Effector memory CD4-positive, alpha-beta T cell (primary cell): Measurements from ENCODE around the gene ATP8B1.

Source experiments
- DNase-seq, 3 donors: peaks; one replicate each; pipeline ENCODE4 v3.0.0-alpha.2; 2020
- H3K27ac ChIP-seq: 2 replicates; pipeline ENCODE4 v1.7.0; 2013; ENCODE audit warnings: mild to moderate bottlenecking, low read length, moderate library complexity; ENCODE audit not compliant: insufficient read depth, poor library complexity, severe bottlenecking
- H3K27me3 ChIP-seq: replicated peaks from 2 replicates; pipeline ENCODE4 v1.7.0; 2013; ENCODE audit warnings: mild to moderate bottlenecking, low read length; ENCODE audit not compliant: insufficient read depth, control insufficient read depth, poor library complexity, severe bottlenecking
- H3K36me3 ChIP-seq: 2 replicates; pipeline ENCODE4 v1.7.0; 2013; ENCODE audit warnings: mild to moderate bottlenecking, low read length, moderate library complexity; ENCODE audit not compliant: control insufficient read depth, insufficient read depth
- H3K4me1 ChIP-seq: 2 replicates; pipeline ENCODE4 v1.7.0; 2013; ENCODE audit warnings: low read length, mild to moderate bottlenecking; ENCODE audit not compliant: control insufficient read depth, insufficient read depth, poor library complexity, severe bottlenecking
- H3K4me3 ChIP-seq: 2 replicates; pipeline ENCODE4 v1.7.0; 2013; ENCODE audit warnings: low read length, low read depth, mild to moderate bottlenecking; ENCODE audit not compliant: insufficient read depth, poor library complexity, severe bottlenecking
- H3K9me3 ChIP-seq: 2 replicates; pipeline ENCODE4 v1.7.0; 2013; ENCODE audit warnings: mild to moderate bottlenecking, low read length, moderate library complexity; ENCODE audit not compliant: control insufficient read depth

The ATP8B1 gene

DNA sequence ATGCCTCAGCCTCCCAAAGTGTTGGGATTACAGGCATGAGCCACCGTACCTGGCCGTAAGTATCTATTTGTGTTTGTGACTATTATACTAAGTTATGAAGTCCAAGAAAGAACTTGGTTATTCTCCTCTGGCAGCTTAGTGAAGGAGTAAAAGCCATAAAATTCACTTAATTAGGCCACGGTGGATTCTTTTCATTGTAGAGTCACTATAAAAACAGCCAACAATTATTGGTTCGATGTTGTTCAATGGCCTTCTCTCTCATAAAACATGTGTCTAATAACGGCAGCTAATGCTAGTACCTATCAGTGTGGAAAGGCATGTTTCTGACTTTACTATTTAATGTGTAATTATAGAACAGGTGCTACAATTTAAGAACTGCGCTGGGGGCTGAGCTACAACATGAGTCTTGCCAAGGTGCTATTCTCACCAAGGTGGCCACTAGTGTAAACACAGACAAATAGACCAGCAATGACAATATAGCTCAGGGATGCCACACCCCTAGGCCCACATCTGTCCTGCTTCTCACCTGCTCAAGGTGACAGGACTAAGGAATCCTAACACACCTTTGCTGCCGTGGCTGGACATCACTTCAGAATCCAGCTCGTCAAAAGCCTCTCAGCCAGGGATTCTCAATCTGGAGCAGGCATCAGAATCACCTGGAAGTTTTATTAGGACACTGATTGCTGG is 17.2 kb downstream of the ATP8B1 start:
- Histone ChIP-seq H3K27me3 (no peaks in the 10 kb centered on the region), H3K36me3 (no peaks in the 10 kb centered on the region), H3K27ac (no peak overlapping the region), H3K4me1 (no peaks in the 10 kb centered on the region), H3K4me3 (no peak overlapping the region), H3K9me3 (no peaks in the 10 kb centered on the region)
- no peak for DNase-seq

- H3K4me1 ChIP-seq: no peaks in the 10 kb centered on the region
- H3K27ac ChIP-seq: no peak overlapping the region
- DNase-seq: no peak
- no peaks in the 10 kb centered on the region for H3K27me3 ChIP-seq
- H3K4me3 ChIP-seq: no peak overlapping the region
- H3K36me3 ChIP-seq: no peaks in the 10 kb centered on the region
- H3K9me3 ChIP-seq: no peaks in the 10 kb centered on the region
These were observed 18.4 kb downstream of the ATP8B1 start for GRCh38 chr18:57784801-57785114.

DNA sequence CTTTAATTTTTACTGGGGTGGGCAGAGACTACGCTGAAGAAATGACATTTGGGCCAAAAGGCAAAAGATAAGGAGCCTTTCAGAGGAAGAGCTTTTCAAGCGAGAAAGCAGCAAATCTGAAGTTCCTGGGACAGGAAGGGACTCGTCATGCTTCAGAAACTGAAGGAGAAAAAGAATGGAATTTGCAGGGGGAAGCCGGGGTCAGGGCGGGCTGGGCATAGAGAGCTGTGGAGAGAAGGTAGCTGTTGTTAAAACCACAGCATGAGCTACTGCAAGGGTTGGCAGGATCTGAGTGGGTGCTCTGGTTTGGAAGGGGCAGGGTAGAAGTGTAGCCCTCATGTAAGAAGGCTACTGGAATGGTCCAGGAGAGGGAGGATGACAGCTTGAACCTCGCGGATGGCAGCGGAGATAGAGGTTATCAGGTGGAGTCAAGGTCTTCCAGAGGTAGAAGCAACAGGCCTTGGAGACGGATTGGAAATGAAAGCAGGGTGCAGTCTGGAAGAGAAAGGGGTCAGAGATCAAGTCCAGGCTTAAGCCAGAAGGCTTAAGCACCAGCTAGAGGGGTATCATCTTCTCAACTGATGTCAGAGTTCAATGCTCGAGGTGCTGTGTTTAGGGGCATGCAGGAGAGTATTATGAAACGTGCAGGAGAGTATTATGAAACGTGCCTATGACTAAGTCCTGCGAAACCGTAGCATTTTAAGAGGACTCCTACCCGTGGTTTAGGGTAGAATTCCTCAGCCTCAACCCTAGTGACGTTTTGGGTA is 18.9 kb downstream of the ATP8B1 start:
- Histone ChIP-seq H3K9me3 (no peaks in the 10 kb centered on the region), H3K4me1 (no peaks in the 10 kb centered on the region), H3K36me3 (no peaks in the 10 kb centered on the region), H3K27ac (no peak overlapping the region), H3K4me3 (no peak overlapping the region), H3K27me3 (no peaks in the 10 kb centered on the region)
- no peak for DNase-seq

- Histone ChIP-seq H3K9me3 (no peaks in the 10 kb centered on the region), H3K27me3 (no peaks in the 10 kb centered on the region), H3K4me1 (no peaks in the 10 kb centered on the region), H3K27ac (no peak overlapping the region), H3K36me3 (no peaks in the 10 kb centered on the region), H3K4me3 (no peak overlapping the region)
- no peak for DNase-seq
These were observed 21.1 kb downstream of the ATP8B1 start for GRCh38 chr18:57782049-57782448.

DNA sequence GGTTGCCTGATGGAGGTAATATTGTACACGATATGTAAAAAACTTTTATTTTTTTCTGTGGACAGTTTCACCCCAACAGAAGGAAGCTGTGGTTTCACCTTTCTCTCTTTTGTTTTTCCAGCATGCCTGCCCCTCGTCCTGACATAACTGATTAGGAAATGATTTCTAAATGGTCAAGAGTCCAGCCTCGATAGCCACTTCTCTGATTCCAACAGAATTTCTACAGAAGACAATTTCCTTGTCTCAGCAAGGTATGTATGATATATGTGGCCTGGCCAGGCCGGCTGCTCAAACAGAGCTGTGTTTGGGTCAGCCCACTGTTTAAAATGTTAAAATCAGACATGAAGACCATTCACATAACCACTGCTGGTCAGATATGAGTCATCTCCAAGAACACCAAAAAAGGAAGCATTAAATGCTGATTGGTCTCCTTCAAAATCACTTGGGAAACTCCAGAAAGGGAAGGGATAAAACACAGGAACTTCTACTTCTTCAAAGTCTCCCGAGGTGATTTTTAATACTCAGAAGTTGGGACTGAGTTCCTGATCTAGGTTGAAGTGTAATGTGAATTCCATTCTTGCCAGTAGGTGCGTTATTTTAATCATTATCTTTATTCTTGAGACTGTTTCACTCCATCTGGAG is 22.3 kb downstream of the ATP8B1 start:
- H3K27ac ChIP-seq: no peak overlapping the region
- H3K4me1 ChIP-seq: no peaks in the 10 kb centered on the region
- H3K27me3 ChIP-seq: no peaks in the 10 kb centered on the region
- no peaks in the 10 kb centered on the region for H3K36me3 ChIP-seq
- H3K4me3 ChIP-seq: no peak overlapping the region
- H3K9me3 ChIP-seq: no peaks in the 10 kb centered on the region
- no peak for DNase-seq

- H3K4me1 ChIP-seq: no peaks in the 10 kb centered on the region
- DNase-seq: no peak
- H3K9me3 ChIP-seq: no peaks in the 10 kb centered on the region
- H3K27ac ChIP-seq: no peak overlapping the region
- no peak overlapping the region for H3K4me3 ChIP-seq
- no peaks in the 10 kb centered on the region for H3K27me3 ChIP-seq
- no peaks in the 10 kb centered on the region for H3K36me3 ChIP-seq
These were observed 22.8 kb downstream of the ATP8B1 start for GRCh38 chr18:57780318-57780705.

DNA sequence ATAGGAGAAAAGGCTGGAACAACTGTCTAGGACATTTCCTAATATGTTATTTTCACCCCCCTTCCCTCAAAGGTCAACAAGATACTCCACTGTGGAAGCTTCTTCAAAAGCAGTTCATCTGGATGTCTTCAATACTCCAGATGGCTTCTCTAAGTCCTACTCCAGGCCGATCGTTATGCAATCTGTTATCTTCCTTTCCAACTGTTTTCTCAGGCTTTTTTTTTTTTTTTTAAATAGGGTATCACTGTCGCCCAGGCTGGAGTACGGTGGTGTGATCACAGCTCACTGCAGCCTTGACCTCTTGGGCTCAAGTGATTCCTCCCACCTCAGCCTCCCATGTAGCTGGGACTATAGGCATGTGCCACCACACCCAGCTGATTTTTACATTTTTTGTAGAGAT is 26.3 kb downstream of the ATP8B1 start:
- Histone ChIP-seq H3K27ac (no peak overlapping the region), H3K36me3 (no peaks in the 10 kb centered on the region), H3K4me3 (no peak overlapping the region), H3K4me1 (no peaks in the 10 kb centered on the region), H3K27me3 (no peaks in the 10 kb centered on the region), H3K9me3 (no peaks in the 10 kb centered on the region)
- no peak for DNase-seq

DNA sequence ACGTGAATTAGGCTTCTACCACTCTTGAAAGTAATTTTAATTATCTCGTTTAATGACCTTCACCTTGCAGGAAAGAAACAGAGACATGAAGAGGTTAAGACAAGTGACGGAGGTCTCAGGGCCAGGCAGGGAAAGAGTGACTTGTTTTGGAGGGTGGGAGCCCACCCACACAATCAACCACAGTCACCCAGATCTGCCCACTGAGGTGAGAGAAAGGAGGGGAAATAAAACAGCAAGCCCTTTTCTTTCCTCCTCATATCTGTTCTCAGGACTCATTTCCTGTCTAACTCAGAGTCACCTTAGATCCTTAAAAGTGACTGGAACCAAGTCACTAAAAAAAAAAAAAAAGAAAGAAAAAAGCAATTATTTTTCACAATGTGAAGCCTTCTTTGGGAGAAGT is 26.8 kb downstream of the ATP8B1 start:
- Histone ChIP-seq H3K36me3 (no peaks in the 10 kb centered on the region), H3K27me3 (no peaks in the 10 kb centered on the region), H3K9me3 (no peaks in the 10 kb centered on the region), H3K27ac (no peak overlapping the region), H3K4me3 (no peak overlapping the region), H3K4me1 (no peaks in the 10 kb centered on the region)
- no peak for DNase-seq

- no peaks in the 10 kb centered on the region for H3K4me1 ChIP-seq
- no peaks in the 10 kb centered on the region for H3K36me3 ChIP-seq
- H3K4me3 ChIP-seq: no peak overlapping the region
- DNase-seq: no peak
- H3K27me3 ChIP-seq: no peaks in the 10 kb centered on the region
- H3K27ac ChIP-seq: no peak overlapping the region
- H3K9me3 ChIP-seq: no peaks in the 10 kb centered on the region
These were observed 27.2 kb downstream of the ATP8B1 start for GRCh38 chr18:57775937-57776336.

GRCh38 chr18:57772387-57772799 is 30.7 kb downstream of the ATP8B1 start:
- Histone ChIP-seq H3K4me1 (no peaks in the 10 kb centered on the region), H3K27ac (no peak overlapping the region), H3K9me3 (no peaks in the 10 kb centered on the region), H3K36me3 (no peaks in the 10 kb centered on the region), H3K27me3 (no peaks in the 10 kb centered on the region), H3K4me3 (no peak overlapping the region)
- no peak for DNase-seq
